ENCODE measurements around the gene TENM3. TPM values are rescaled to one million over a fixed set of nuclear protein-coding genes. Genes with fewer than 3 reads are reported as not detected.

The TENM3 gene
- total RNA-seq, 4 donors from 2014 or later: 5.9 to 61.5 (median 24.6) TPM

GRCh38 chr4:182555997-182556418 is 312.8 kb downstream of the TENM3 start:
- H3K9me3 ChIP-seq: no peaks in the 10 kb centered on the region
- TF ChIP-seq, protein P1, sequence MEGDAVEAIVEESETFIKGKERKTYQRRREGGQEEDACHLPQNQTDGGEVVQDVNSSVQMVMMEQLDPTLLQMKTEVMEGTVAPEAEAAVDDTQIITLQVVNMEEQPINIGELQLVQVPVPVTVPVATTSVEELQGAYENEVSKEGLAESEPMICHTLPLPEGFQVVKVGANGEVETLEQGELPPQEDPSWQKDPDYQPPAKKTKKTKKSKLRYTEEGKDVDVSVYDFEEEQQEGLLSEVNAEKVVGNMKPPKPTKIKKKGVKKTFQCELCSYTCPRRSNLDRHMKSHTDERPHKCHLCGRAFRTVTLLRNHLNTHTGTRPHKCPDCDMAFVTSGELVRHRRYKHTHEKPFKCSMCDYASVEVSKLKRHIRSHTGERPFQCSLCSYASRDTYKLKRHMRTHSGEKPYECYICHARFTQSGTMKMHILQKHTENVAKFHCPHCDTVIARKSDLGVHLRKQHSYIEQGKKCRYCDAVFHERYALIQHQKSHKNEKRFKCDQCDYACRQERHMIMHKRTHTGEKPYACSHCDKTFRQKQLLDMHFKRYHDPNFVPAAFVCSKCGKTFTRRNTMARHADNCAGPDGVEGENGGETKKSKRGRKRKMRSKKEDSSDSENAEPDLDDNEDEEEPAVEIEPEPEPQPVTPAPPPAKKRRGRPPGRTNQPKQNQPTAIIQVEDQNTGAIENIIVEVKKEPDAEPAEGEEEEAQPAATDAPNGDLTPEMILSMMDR (IDR thresholded peaks at IDR 0.05): no peak
- no peak for TF ChIP-seq POLR2A (IDR thresholded peaks at IDR 0.05)
- H3K36me3 ChIP-seq: no peaks in the 10 kb centered on the region
- no peaks in the 10 kb centered on the region for H3K27me3 ChIP-seq
- H3K4me3 ChIP-seq: no peak overlapping the region
- intact Hi-C loops (cut with DNase I; ENCODE audit: low total_unique reads): no loop called here
- H3K27ac ChIP-seq: no peak overlapping the region
- H3K4me1 ChIP-seq: no peaks in the 10 kb centered on the region
- DNase-seq: peak in 1 of 2 donors; percentile 18

- Histone ChIP-seq H3K36me3 (no peaks in the 10 kb centered on the region), H3K27ac (no peak overlapping the region), H3K4me3 (no peak overlapping the region), H3K9me3 (no peaks in the 10 kb centered on the region), H3K27me3 (no peaks in the 10 kb centered on the region), H3K4me1 (no peaks in the 10 kb centered on the region)
- intact Hi-C loops (cut with DNase I; ENCODE audit: low total_unique reads): no loop called here
- TF ChIP-seq, protein P1 (IDR thresholded peaks at IDR 0.05): no peak
- TF ChIP-seq POLR2A (IDR thresholded peaks at IDR 0.05): no peak
- DNase-seq: no peak
These were observed 313.4 kb downstream of the TENM3 start for GRCh38 chr4:182556580-182556979.

- H3K36me3 ChIP-seq: no peaks in the 10 kb centered on the region
- intact Hi-C loops (cut with DNase I; ENCODE audit: low total_unique reads): no loop called here
These were observed 317.2 kb downstream of the TENM3 start for GRCh38 chr4:182560358-182560757.

DNA sequence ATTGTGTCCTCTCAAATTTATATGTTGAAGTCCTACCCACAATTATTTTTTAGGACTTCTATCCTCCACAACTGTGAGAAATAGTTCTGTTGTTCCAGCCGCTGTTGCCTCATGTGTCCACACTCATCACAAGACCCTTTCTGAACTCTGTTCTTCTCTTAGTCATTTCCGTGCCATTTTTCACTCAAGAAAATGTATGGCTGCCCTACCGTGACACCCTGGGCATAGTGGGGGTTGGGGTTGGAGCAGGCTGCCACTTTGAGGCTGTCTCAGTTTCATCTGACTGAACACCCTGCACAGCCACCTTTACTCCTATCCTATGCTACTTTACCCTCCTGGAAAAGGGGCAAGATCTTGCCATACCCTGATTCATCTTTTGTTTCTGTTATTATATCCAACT is 319.1 kb downstream of the TENM3 start:
- TF ChIP-seq, protein P1 (IDR thresholded peaks at IDR 0.05): no peak
- TF ChIP-seq POLR2A (IDR thresholded peaks at IDR 0.05): no peak
- H3K4me3 ChIP-seq: no peak overlapping the region
- intact Hi-C loops (cut with DNase I; ENCODE audit: low total_unique reads): no loop called here
- H3K27me3 ChIP-seq: no peaks in the 10 kb centered on the region
- no peaks in the 10 kb centered on the region for H3K9me3 ChIP-seq
- no peak overlapping the region for H3K27ac ChIP-seq
- H3K36me3 ChIP-seq: no peaks in the 10 kb centered on the region
- H3K4me1 ChIP-seq: no peaks in the 10 kb centered on the region
- DNase-seq: no peak

More at GRCh38 chr4:182560358-182560757, 317.2 kb downstream of the TENM3 start:
- Histone ChIP-seq H3K4me3 (no peak overlapping the region), H3K4me1 (no peaks in the 10 kb centered on the region), H3K9me3 (no peaks in the 10 kb centered on the region), H3K27ac (no peak overlapping the region), H3K27me3 (no peaks in the 10 kb centered on the region)
- TF ChIP-seq, protein P1 (IDR thresholded peaks at IDR 0.05): no peak
- no peak for TF ChIP-seq POLR2A (IDR thresholded peaks at IDR 0.05)
- DNase-seq: no peak

DNA sequence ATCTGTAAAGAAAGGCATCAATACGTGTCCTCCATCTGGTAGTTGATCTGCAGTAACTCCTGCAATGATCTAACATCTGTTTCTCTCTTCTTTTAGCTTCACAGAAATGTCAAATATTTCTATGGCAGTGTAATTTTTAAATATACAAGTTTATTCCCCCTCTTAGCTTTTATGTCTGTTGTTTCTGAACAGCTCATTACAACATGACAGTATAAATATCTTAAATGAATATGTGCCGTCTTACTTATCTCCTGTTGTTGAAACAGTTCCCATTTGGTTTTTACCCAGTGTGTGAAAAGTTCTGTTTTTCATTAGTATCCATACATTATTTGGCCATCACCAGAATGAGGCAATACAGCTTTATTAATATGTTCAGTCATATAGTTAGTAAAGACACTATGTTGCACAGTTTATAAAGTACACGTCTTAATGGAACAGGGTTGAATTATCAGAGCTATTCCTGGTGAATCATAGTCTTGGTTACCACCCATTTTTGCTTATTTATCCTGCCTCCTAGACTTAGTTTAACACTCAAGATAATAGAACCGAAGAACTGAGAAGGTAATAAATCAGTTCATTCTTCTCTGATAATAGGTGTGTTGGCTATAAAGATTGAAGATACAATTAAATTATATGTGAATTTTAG is 321.6 kb downstream of the TENM3 start:
- intact Hi-C loops (cut with DNase I; ENCODE audit: low total_unique reads): no loop called here
- TF ChIP-seq, protein P1 (IDR thresholded peaks at IDR 0.05): no peak
- no peak for TF ChIP-seq POLR2A (IDR thresholded peaks at IDR 0.05)
- H3K4me1 ChIP-seq: no peaks in the 10 kb centered on the region
- H3K27me3 ChIP-seq: no peaks in the 10 kb centered on the region
- H3K36me3 ChIP-seq: no peaks in the 10 kb centered on the region
- H3K27ac ChIP-seq: no peak overlapping the region
- DNase-seq: no peak
- H3K4me3 ChIP-seq: no peak overlapping the region
- H3K9me3 ChIP-seq: no peaks in the 10 kb centered on the region

All from uterus (tissue), 4 donors.